NK-92 (cell line): ENCODE measurements around the gene NECAB2.

Experiments used
- DNase-seq: peaks from one replicate; lab custom pipeline; 2025; ENCODE audit not compliant: unreplicated experiment; lab: John Stamatoyannopoulos, UW

Gene NECAB2

GRCh38 chr16:83967838-83968305 is at the start of gene NECAB2:
Gene NECAB2, plus strand, starts transcription at chr16:83968244. Its CDS starts 405 bp downstream, at chr16:83968649.
- no peak for DNase-seq

GRCh38 chr16:83920894-83921491 is 47.1 kb upstream of the NECAB2 start:
- no peak for DNase-seq

GRCh38 chr16:83923581-83924365 is 44.3 kb upstream of the NECAB2 start:
- DNase-seq, result no peak

GRCh38 chr16:83924686-83925085 is 43.4 kb upstream of the NECAB2 start:
- no peak for DNase-seq

GRCh38 chr16:83925095-83925905 is 42.7 kb upstream of the NECAB2 start:
- no peak for DNase-seq

- DNase-seq, result no peak
Measured at GRCh38 chr16:83925957-83926725, 41.9 kb upstream of the NECAB2 start.

GRCh38 chr16:83926726-83927397 is 41.2 kb upstream of the NECAB2 start:
- DNase-seq, result no peak

- no peak for DNase-seq
Measured at GRCh38 chr16:83928341-83929055, 39.5 kb upstream of the NECAB2 start.

- no peak for DNase-seq
Measured at GRCh38 chr16:83929811-83930555, 38.1 kb upstream of the NECAB2 start.

GRCh38 chr16:83930730-83931500 is 37.1 kb upstream of the NECAB2 start:
- no peak for DNase-seq

GRCh38 chr16:83931556-83931955 is 36.5 kb upstream of the NECAB2 start:
- DNase-seq, result no peak

GRCh38 chr16:83932304-83932703 is 35.7 kb upstream of the NECAB2 start:
- DNase-seq, result no peak

GRCh38 chr16:83932955-83933673 is 34.9 kb upstream of the NECAB2 start:
- DNase-seq, result no peak

GRCh38 chr16:83933885-83934683 is 34.0 kb upstream of the NECAB2 start:
- DNase-seq, result no peak

GRCh38 chr16:83934684-83934977 is 33.4 kb upstream of the NECAB2 start:
- no peak for DNase-seq

GRCh38 chr16:83935005-83935857 is 32.8 kb upstream of the NECAB2 start:
- DNase-seq, result no peak
